Mucosa of stomach (tissue), 1 donor: Measurements from ENCODE around the gene RHOG.

ENCODE experiments used
- H3K27me3 ChIP-seq: one replicate; pipeline ENCODE4 v1.7.0; 2013; ENCODE audit warnings: mild to moderate bottlenecking, low read length; ENCODE audit not compliant: control insufficient read depth, insufficient read depth
- H3K36me3 ChIP-seq: one replicate; pipeline ENCODE4 v1.7.0; 2013; ENCODE audit warnings: low read length; ENCODE audit not compliant: control insufficient read depth, insufficient read depth
- H3K4me1 ChIP-seq: one replicate; pipeline ENCODE4 v1.7.0; 2013; ENCODE audit warnings: mild to moderate bottlenecking, low read length; ENCODE audit not compliant: control insufficient read depth, insufficient read depth
- H3K4me3 ChIP-seq: one replicate; pipeline ENCODE4 v1.7.0; 2013; ENCODE audit warnings: low read length
- H3K9ac ChIP-seq: one replicate; pipeline ENCODE4 v1.7.0; 2013; ENCODE audit warnings: mild to moderate bottlenecking, low read length, moderate library complexity
- H3K9me3 ChIP-seq: one replicate; pipeline ENCODE4 v1.7.0; 2013; ENCODE audit warnings: mild to moderate bottlenecking, low read length, moderate library complexity; ENCODE audit not compliant: control insufficient read depth
- donor health status: Pancreatic carcinoma.

RHOG gene

GRCh38 chr11:3855808-3856491 is 15.2 kb upstream of the RHOG start:
- Histone ChIP-seq H3K4me1 (peaks cover 51% of the 10 kb centered on the region), H3K9ac (peak overlapping the region; percentile 76), H3K36me3 (no peaks in the 10 kb centered on the region), H3K4me3 (peak overlapping the region; percentile 85), H3K9me3 (no peaks in the 10 kb centered on the region), H3K27me3 (no peaks in the 10 kb centered on the region)

- H3K9me3 ChIP-seq: no peaks in the 10 kb centered on the region
- peaks cover 43% of the 10 kb centered on the region for H3K4me1 ChIP-seq
- peak within 1 kb of the TSS; percentile 85 for H3K4me3 ChIP-seq
- H3K27me3 ChIP-seq: no peaks in the 10 kb centered on the region
- H3K36me3 ChIP-seq: no peaks in the 10 kb centered on the region
- H3K9ac ChIP-seq: peak within 1 kb of the TSS; percentile 92
These were observed 14.4 kb upstream of the RHOG start, which contains the start of gene STIM1 for GRCh38 chr11:3854977-3855807. TSS of gene STIM1 (plus strand) at chr11:3855664. CDS start at chr11:3856271, 607 bp downstream.

GRCh38 chr11:3854660-3854976 is 13.9 kb upstream of the RHOG start:
- Histone ChIP-seq H3K27me3 (no peaks in the 10 kb centered on the region), H3K9ac (peak overlapping the region; percentile 53), H3K36me3 (no peaks in the 10 kb centered on the region), H3K4me1 (peaks cover 39% of the 10 kb centered on the region), H3K4me3 (no peak overlapping the region), H3K9me3 (no peaks in the 10 kb centered on the region)

GRCh38 chr11:3853899-3854659 is 13.3 kb upstream of the RHOG start:
- Histone ChIP-seq H3K4me3 (no peak overlapping the region), H3K9me3 (no peaks in the 10 kb centered on the region), H3K4me1 (peaks cover 33% of the 10 kb centered on the region), H3K9ac (peak overlapping the region; percentile 53), H3K27me3 (no peaks in the 10 kb centered on the region), H3K36me3 (no peaks in the 10 kb centered on the region)

GRCh38 chr11:3853545-3853842 is 12.7 kb upstream of the RHOG start:
- Histone ChIP-seq H3K36me3 (no peaks in the 10 kb centered on the region), H3K4me1 (peaks cover 28% of the 10 kb centered on the region)

GRCh38 chr11:3849297-3849874 is 8.6 kb upstream of the RHOG start:
- no peaks in the 10 kb centered on the region for H3K9me3 ChIP-seq
- H3K4me1 ChIP-seq: peaks cover 7% of the 10 kb centered on the region
- no peak overlapping the region for H3K4me3 ChIP-seq
- no peaks in the 10 kb centered on the region for H3K36me3 ChIP-seq
- H3K27me3 ChIP-seq: no peaks in the 10 kb centered on the region
- H3K9ac ChIP-seq: no peak overlapping the region

More at GRCh38 chr11:3853545-3853842, 12.7 kb upstream of the RHOG start:
- no peak overlapping the region for H3K4me3 ChIP-seq
- no peaks in the 10 kb centered on the region for H3K27me3 ChIP-seq
- no peaks in the 10 kb centered on the region for H3K9me3 ChIP-seq
- no peak overlapping the region for H3K9ac ChIP-seq

- H3K4me1 ChIP-seq: peaks cover 5% of the 10 kb centered on the region
- no peaks in the 10 kb centered on the region for H3K36me3 ChIP-seq
- no peaks in the 10 kb centered on the region for H3K27me3 ChIP-seq
- no peak overlapping the region for H3K9ac ChIP-seq
- no peak overlapping the region for H3K4me3 ChIP-seq
- no peaks in the 10 kb centered on the region for H3K9me3 ChIP-seq
These were observed 4.9 kb upstream of the RHOG start for GRCh38 chr11:3845670-3846069.

- Histone ChIP-seq H3K27me3 (no peaks in the 10 kb centered on the region), H3K4me1 (peaks cover 5% of the 10 kb centered on the region), H3K9me3 (no peaks in the 10 kb centered on the region), H3K9ac (no peak overlapping the region), H3K36me3 (no peaks in the 10 kb centered on the region), H3K4me3 (no peak overlapping the region)
These were observed 4.5 kb upstream of the RHOG start for GRCh38 chr11:3845246-3845645.

- H3K4me1 ChIP-seq: peaks cover 5% of the 10 kb centered on the region
- H3K9me3 ChIP-seq: no peaks in the 10 kb centered on the region
- H3K9ac ChIP-seq: no peak overlapping the region
- no peaks in the 10 kb centered on the region for H3K36me3 ChIP-seq
- H3K27me3 ChIP-seq: no peaks in the 10 kb centered on the region
- no peak overlapping the region for H3K4me3 ChIP-seq
These were observed 2.6 kb upstream of the RHOG start for GRCh38 chr11:3843326-3843725.

GRCh38 chr11:3841426-3842350 is 929 bp upstream of the RHOG start:
- Histone ChIP-seq H3K9me3 (no peaks in the 10 kb centered on the region), H3K27me3 (no peaks in the 10 kb centered on the region), H3K4me3 (peak overlapping the region; percentile 58), H3K9ac (peak overlapping the region; percentile 88), H3K4me1 (peaks cover 15% of the 10 kb centered on the region), H3K36me3 (no peaks in the 10 kb centered on the region)
